Transverse colon (tissue), 4 donors: ENCODE measurements around the gene MTMR10. TPM values are rescaled to one million over a fixed set of nuclear protein-coding genes. Genes with fewer than 3 reads are reported as not detected.

ENCODE experiments used
- DNase-seq: peaks from one replicate; pipeline ENCODE4 v3.0.0-alpha.2; 2019
- H3K27ac ChIP-seq, 4 donors: fragments of 200-600 bp; sonication (generic); 2 replicates each; pipeline ENCODE4 v1.5.1; 2016 to 2018; ENCODE audit warnings: inconsistent platforms in 4 of 4
- H3K27me3 ChIP-seq: fragments of 200-600 bp; sonication (generic); 2 replicates; pipeline ENCODE4 v1.5.1; 2017; ENCODE audit warnings: inconsistent platforms
- H3K36me3 ChIP-seq, 4 donors: fragments of 200-600 bp; sonication (generic); 2 replicates each; pipeline ENCODE4 v1.5.1; 2017 to 2019; ENCODE audit warnings: inconsistent platforms in 4 of 4
- H3K4me1 ChIP-seq, 4 donors: fragments of 200-600 bp; sonication (generic); 2 replicates each; pipeline ENCODE4 v1.5.1; 2017 to 2020; ENCODE audit warnings: inconsistent platforms in 4 of 4
- H3K4me3 ChIP-seq, 4 donors: fragments of 200-600 bp; sonication (generic); 1 replicate in 1 of 4; 2 replicates in 3 of 4; pipeline versions ENCODE4 v1.5.1 to v1.6.1; 2017 to 2019; ENCODE audit warnings: inconsistent platforms in 4 of 4
- H3K9me3 ChIP-seq, 2 donors: fragments of 200-600 bp; sonication (generic); 2 replicates each; pipeline ENCODE4 v1.5.1; 2017 to 2019; ENCODE audit warnings: inconsistent platforms in 2 of 2
- EP300 ChIP-seq: sonication (generic); formaldehyde crosslinking; IDR thresholded peaks from one replicate; pipeline ENCODE4 v1.6.1; 2017; ENCODE audit warnings: antibody characterized with exemption, low read depth
- POLR2A ChIP-seq: fragments of 450-650 bp; IDR thresholded peaks from one replicate; pipeline ENCODE4 v1.6.1; 2016; ENCODE audit warnings: antibody characterized with exemption, mild to moderate bottlenecking, moderate library complexity
- POLR2AphosphoS5 ChIP-seq, 3 donors: sonication (generic); formaldehyde crosslinking; IDR thresholded peaks; one replicate each; pipeline ENCODE4 v1.6.1; 2016; ENCODE audit warnings: antibody characterized with exemption in 3 of 3
- WGBS, 2 donors: methylation state at CpG; one replicate each; pipeline ENCODE4 v1.1.5; 2018; ENCODE audit warnings: low coverage in 1 of 2; 5-methylcytosine and 5-hydroxymethylcytosine counted together
- in situ Hi-C, 4 donors: fragments of 200-750 bp; cut with MboI; loops; one replicate each; pipeline versions ENCODE4 v1.15.0 to v1.15.1; 2017; ENCODE audit warnings: low sequenced_read_pairs in 3 of 4, low pct_ligation_motif_present in 1 of 4, low pct_unique_long_range_greater_than_20kb in 1 of 4
- intact Hi-C: fragments of 100-400 bp; cut with DNase I; formaldehyde crosslinking; loops from one replicate; pipeline ENCODE4 v1.15.1; 2023; ENCODE audit warnings: low total_unique reads
- total RNA-seq, 4 donors: library from RNA; depleted of rRNA; stranded (reverse); fragments of >200 nt; gene quantifications; one replicate each; pipeline ENCODE4 v1.1.0, GENCODE V29; 2016
- TF ChIP-seq, protein P1 (sequence below), 5 experiments: fragments of 200-600 bp in 3 of 5; fragments of 450-650 bp in 2 of 5; sonication (generic) in 3 of 5; IDR thresholded peaks; 1 replicate in 2 of 5; 2 replicates in 3 of 5; pipeline ENCODE4 v1.5.1; 2016 to 2017; ENCODE audit warnings: antibody characterized with exemption in 5 of 5, inconsistent platforms in 3 of 5, mild to moderate bottlenecking in 2 of 5, moderate library complexity in 1 of 5

Gene MTMR10
- total RNA-seq, 4 donors from 2014 or later = 11.1 to 40.8 (median 32.7) TPM

DNA sequence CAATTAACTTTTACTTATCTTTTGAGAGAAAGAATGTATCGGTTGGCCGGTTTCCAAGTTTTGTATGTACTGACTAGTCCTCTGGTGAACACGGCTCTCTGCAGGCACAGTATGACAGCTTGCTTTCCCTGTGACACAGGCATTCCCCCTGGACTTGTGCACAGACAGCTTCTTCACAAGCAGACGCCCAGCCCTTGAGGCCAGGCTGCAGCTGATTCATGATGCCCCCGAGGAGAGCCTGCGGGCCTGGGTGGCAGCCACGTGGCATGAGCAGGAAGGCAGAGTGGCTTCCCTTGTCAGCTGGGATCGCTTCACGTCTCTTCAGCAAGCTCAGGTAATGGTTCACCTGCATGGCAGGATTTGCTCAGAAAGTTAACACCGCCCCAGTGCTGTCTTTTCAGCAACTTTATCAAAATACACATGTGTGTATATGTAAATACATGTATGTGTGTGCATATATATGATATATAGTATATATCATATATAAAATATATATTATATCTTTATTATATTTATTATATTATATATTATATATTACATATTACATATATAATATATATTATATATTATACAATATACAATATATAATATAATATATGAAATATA is 62.3 kb downstream of the MTMR10 start:
- Histone ChIP-seq H3K27ac (no peak overlapping the region), H3K27me3 (no peaks in the 10 kb centered on the region), H3K9me3 (no peaks in the 10 kb centered on the region), H3K4me3 (no peak overlapping the region), H3K36me3 (peaks cover 0 to 41% (median 20%) of the 10 kb centered on the region in 4 donors), H3K4me1 (no peaks in the 10 kb centered on the region)
- DNase-seq = no peak
- intact Hi-C loops = no loop called here
- in situ Hi-C loops = no loop called here
- WGBS, 2 donors = 87 to 100% methylated on average over 2 to 10 of the region's 10 CpGs
- TF ChIP-seq EP300 = no peak
- TF ChIP-seq POLR2A = no peak
- TF ChIP-seq POLR2AphosphoS5 (IDR thresholded peaks at IDR 0.05) = no peak
- TF ChIP-seq, protein P1, sequence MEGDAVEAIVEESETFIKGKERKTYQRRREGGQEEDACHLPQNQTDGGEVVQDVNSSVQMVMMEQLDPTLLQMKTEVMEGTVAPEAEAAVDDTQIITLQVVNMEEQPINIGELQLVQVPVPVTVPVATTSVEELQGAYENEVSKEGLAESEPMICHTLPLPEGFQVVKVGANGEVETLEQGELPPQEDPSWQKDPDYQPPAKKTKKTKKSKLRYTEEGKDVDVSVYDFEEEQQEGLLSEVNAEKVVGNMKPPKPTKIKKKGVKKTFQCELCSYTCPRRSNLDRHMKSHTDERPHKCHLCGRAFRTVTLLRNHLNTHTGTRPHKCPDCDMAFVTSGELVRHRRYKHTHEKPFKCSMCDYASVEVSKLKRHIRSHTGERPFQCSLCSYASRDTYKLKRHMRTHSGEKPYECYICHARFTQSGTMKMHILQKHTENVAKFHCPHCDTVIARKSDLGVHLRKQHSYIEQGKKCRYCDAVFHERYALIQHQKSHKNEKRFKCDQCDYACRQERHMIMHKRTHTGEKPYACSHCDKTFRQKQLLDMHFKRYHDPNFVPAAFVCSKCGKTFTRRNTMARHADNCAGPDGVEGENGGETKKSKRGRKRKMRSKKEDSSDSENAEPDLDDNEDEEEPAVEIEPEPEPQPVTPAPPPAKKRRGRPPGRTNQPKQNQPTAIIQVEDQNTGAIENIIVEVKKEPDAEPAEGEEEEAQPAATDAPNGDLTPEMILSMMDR (IDR thresholded peaks at IDR 0.05) = no peak

DNA sequence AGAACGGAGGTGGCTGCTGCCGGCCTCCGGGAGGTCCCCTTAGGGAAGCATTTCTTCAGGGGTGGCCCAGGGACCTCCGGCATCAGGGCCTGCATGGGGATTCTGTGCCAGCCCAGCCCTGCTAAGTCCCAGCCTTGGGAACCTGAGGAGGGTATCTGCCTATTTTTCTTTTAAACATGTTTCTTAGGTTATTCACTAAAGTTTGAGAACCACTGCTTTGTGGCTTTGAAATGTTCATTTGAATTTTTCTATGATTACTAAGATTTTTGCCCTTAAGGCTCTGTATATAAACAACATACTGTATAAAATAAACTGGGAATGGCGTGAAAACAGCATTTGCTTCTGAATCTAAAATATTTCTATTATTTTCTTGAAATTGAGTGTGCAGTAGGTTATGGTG is 63.4 kb downstream of the MTMR10 start:
- no peak for TF ChIP-seq POLR2A
- no peak for TF ChIP-seq POLR2AphosphoS5 (IDR thresholded peaks at IDR 0.05)
- no peak for TF ChIP-seq EP300
- TF ChIP-seq, protein P1 (IDR thresholded peaks at IDR 0.05) = no peak
- 87 to 89% methylated on average over 1 to 5 of the region's 5 CpGs for WGBS, 2 donors
- H3K4me3 ChIP-seq = no peak overlapping the region
- in situ Hi-C loops = no loop called here
- no peak for DNase-seq
- H3K4me1 ChIP-seq = peaks cover 0 to 4% (median under 1%) of the 10 kb centered on the region in 4 donors
- peaks cover 0 to 42% (median 21%) of the 10 kb centered on the region in 4 donors for H3K36me3 ChIP-seq
- no peaks in the 10 kb centered on the region for H3K9me3 ChIP-seq
- no peak overlapping the region for H3K27ac ChIP-seq
- no peaks in the 10 kb centered on the region for H3K27me3 ChIP-seq
- intact Hi-C loops = no loop called here

DNA sequence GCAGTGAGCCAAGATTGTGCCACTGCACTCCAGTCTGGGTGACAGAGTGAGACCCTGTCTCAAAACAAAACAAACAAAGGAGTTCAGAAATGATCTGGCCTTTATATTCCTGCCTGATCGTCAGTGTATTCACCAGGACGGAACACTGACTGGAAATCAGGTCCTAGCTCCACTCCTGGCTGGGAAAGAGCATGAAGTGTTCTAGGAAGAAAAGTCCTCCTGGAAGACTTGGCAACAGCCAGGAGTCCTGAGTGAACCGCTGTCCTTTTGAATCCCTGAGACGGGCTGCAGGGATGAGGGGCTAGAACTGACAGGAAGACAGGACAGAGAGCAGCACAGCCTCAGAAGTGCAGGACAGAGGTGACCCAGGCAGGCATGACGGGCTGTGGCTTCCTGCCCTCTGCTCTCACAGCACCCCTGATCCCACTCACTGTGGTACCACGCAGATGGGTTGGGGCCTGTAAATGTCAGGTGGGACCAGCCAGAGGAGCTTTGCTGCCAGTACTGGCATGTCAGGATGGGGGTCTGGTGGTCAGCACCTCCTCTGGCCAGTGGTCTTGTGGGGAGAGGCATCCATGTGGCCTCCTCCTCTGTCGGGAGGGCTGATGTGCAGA is 64.2 kb downstream of the MTMR10 start:
- TF ChIP-seq EP300 (no peak), POLR2A (no peak), POLR2AphosphoS5 (IDR thresholded peaks at IDR 0.05) (no peak)
- TF ChIP-seq, protein P1 (IDR thresholded peaks at IDR 0.05) = no peak
- Histone ChIP-seq H3K4me1 (peaks cover 0 to 6% (median 2%) of the 10 kb centered on the region in 4 donors), H3K27ac (no peak overlapping the region), H3K36me3 (peaks cover 0 to 42% (median 21%) of the 10 kb centered on the region in 4 donors), H3K4me3 (no peak overlapping the region), H3K9me3 (no peaks in the 10 kb centered on the region), H3K27me3 (no peaks in the 10 kb centered on the region)
- DNase-seq = no peak
- in situ Hi-C loops (no loop called here), intact Hi-C loops (no loop called here)
- 89 to 100% methylated on average over 1 to 7 of the region's 7 CpGs for WGBS, 2 donors

DNA sequence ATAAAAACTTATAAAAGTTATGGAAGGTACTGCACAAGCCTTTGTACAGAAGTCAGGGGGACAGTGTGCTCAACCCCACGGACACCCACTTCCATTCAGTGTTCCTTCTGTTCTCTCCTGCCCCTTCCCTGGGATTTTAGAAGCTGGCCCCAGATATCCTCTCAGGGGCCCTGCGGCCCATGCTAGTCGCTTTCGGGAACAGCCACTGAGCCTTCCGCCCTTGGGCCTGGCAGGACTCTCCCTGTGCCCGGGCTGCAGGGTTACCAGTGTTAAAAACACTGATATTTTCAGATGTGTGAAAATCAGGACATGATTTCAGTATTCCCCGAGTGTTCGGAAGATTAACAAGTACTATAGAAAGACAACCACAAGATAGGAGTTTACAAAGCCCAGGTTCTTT is 65.3 kb downstream of the MTMR10 start:
- no peak overlapping the region for H3K4me3 ChIP-seq
- peaks cover 0 to 6% (median 2%) of the 10 kb centered on the region in 4 donors for H3K4me1 ChIP-seq
- H3K36me3 ChIP-seq = peaks cover 0 to 38% (median 18%) of the 10 kb centered on the region in 4 donors
- no peaks in the 10 kb centered on the region for H3K9me3 ChIP-seq
- intact Hi-C loops (no loop called here), in situ Hi-C loops (no loop called here)
- no peak overlapping the region for H3K27ac ChIP-seq
- no peak for DNase-seq
- TF ChIP-seq EP300 = no peak
- TF ChIP-seq, protein P1 (IDR thresholded peaks at IDR 0.05) = no peak
- no peak for TF ChIP-seq POLR2A
- TF ChIP-seq POLR2AphosphoS5 (IDR thresholded peaks at IDR 0.05) = no peak
- WGBS, 2 donors = 98 to 100% methylated on average over 2 to 8 of the region's 8 CpGs
- H3K27me3 ChIP-seq = no peaks in the 10 kb centered on the region
